ENCODE measurements around the gene GADL1.

GADL1 gene

GRCh38 chr3:30698549-30698948 lies 195.9 kb downstream of the GADL1 start:
- in situ Hi-C loops (cut with MboI; ENCODE audit: low sequenced_read_pairs), result no loop called here

GRCh38 chr3:30696896-30697295 lies 197.6 kb downstream of the GADL1 start:
- in situ Hi-C loops (cut with MboI; ENCODE audit: low sequenced_read_pairs), result no loop called here

GRCh38 chr3:30696403-30696819 lies 198.1 kb downstream of the GADL1 start:
- in situ Hi-C loops (cut with MboI; ENCODE audit: low sequenced_read_pairs), result no loop called here

GRCh38 chr3:30695302-30696061 lies 199.0 kb downstream of the GADL1 start:
- in situ Hi-C loops (cut with MboI; ENCODE audit: low sequenced_read_pairs), result no loop called here

DNA sequence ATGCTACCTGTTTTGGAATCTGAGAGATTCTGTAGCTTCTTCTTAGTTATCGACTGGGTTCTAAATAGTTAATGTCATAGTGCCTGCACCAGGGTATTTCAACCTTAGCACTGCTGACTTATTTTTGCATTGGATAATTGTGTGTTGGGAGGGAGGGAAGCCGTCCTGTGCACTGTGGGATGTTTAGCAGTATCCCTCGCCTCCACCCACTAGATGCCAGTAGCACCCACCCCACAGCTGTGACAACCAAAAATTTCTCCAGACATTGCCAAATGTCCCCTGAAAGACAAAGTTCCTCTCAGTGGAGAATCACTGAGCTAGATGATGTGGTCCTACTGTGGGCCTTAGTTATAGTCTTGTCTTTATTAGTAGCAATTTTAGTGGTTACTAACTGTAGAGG lies 199.8 kb downstream of the GADL1 start:
- in situ Hi-C loops (cut with MboI; ENCODE audit: low sequenced_read_pairs), result no loop called here

DNA sequence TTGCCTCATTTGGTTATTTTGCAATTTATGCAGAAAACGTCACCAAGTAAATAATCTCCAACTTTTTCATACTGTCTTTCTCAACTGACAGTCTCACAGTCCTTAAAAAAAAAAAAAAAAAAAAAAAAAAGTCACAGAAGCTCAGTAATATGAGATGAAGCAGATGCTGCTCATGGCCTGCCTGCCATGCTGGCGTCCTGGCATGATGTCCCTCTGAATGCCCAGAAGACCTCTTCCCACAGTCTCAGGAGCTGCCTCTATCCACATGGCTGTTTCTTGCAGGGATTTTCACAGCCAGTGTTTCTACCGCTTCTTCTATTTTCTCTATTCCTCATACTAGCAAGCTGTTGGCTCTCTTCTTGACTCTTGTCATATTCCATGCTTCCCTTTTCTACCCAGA lies 200.3 kb downstream of the GADL1 start:
- in situ Hi-C loops (cut with MboI; ENCODE audit: low sequenced_read_pairs), result no loop called here

GRCh38 chr3:30693470-30694120 lies 200.9 kb downstream of the GADL1 start:
- in situ Hi-C loops (cut with MboI; ENCODE audit: low sequenced_read_pairs), result no loop called here

- in situ Hi-C loops (cut with MboI; ENCODE audit: low sequenced_read_pairs), result no loop called here
These were observed 201.8 kb downstream of the GADL1 start for GRCh38 chr3:30692498-30693130.

DNA sequence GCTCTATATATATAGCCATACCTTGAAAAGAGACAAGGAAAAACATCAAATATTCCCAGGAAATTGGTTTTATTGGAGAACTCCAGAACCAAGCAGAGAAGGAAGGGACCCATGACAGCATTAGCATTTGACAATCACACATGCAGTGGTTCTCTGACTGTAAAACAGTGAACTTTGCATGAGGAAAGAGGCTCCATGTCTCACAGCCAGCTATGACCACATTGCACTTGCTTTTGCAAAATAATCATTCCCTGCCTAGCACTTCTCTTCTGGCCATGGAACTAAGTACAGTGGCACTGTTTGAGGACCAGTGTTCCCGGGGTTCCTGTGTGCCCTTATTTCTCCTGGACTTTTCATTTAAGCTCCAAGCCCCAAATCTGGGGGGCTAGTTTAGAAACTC lies 202.5 kb downstream of the GADL1 start:
- in situ Hi-C loops (cut with MboI; ENCODE audit: low sequenced_read_pairs), result no loop called here

- in situ Hi-C loops (cut with MboI; ENCODE audit: low sequenced_read_pairs), result no loop called here
These were observed 203.1 kb downstream of the GADL1 start for GRCh38 chr3:30691249-30691880.

DNA sequence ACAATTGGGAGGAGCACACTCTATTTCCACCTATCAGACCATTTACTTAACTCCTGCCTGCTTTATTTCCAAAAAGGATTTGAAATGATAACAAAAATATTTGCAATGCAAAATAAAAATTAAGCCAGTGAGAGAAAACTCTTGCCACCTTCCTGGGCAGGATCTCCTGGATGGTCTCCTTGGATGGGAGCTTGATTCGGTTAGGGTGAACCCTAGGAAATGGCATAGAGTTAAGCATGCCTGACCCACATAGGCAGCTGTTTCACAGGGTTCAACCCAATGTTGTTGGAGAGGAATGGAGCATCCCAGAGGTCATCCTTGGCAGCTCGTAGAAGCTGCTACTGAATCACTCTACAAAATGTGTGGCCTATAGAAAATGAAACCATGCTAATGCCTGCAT lies 204.3 kb downstream of the GADL1 start:
- in situ Hi-C loops (cut with MboI; ENCODE audit: low sequenced_read_pairs), result no loop called here

DNA sequence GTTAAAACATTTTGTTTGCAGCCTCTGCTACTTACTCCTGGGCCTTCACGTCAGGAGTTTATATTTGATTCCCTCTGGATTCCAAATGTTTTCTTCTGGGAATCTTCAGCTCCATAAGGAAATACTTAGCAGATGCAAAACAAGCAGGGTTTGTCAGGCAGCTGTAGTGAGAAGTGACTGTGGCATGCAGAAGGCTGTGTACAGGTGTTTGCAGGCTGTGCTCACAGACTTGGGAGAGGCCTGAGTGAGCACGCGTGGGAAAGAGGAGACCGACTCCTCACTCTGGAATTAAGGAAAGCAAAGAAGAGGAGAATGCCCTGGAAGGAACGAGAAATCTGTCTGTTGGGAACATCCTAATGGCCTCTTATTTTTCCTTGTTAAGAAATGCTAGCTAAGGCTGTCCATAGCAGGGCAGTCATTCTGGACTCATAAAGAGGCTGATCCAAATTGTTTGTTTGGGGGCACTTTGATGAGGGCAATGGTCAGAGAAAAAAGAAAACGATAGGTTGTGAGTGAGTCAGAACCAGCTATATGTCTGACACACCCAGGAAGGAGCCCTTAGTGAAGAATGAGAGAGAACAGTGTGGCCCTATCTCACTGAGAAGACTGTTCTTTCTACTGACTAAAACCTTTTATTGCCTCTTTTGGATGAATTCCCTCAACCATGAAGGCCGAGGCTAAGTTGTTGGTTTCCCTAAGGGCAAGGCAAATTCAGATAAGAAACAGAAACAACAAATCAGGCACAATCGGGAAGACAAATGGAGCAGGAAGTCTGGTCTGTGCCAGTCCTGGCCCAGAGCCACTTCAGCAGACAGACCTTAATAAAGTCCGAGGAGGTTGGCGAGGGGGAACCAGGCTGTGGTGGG lies 205.5 kb downstream of the GADL1 start:
- in situ Hi-C loops (cut with MboI; ENCODE audit: low sequenced_read_pairs), result no loop called here

DNA sequence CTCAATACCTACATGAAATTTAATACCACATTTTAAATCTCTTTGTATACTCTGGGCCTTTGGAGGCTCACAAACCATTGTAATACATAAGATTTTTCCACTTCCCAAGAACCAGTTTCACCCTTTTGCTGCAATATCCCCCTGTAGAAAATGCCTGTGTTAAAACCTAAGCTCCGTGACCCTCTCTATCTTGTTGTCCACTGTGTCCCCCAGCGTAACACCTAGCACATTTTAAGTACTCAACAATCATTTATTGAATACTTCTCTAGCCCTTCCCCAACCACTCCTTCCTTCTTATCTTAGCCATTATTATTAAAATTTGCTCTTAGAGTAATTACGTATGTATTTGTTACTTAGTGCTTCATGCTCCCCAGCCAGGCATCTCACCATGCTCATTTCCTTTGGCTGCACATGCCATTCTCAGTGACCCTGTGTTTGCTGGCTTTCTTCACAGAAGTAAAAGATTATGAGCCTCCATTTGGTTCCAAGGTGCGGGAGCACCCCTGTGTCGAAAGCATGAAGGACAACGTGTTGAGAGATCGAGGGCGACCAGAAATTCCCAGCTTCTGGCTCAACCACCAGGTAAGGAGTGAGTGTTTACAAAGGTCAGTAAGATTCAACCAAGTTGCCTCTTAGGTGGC lies 206.4 kb downstream of the GADL1 start:
- in situ Hi-C loops (cut with MboI; ENCODE audit: low sequenced_read_pairs), result no loop called here

GRCh38 chr3:30686799-30687198 lies 207.7 kb downstream of the GADL1 start:
- in situ Hi-C loops (cut with MboI; ENCODE audit: low sequenced_read_pairs), result no loop called here

- in situ Hi-C loops (cut with MboI; ENCODE audit: low sequenced_read_pairs), result no loop called here
These were observed 208.3 kb downstream of the GADL1 start for GRCh38 chr3:30686176-30686575.

GRCh38 chr3:30685267-30685667 lies 209.2 kb downstream of the GADL1 start:
- in situ Hi-C loops (cut with MboI; ENCODE audit: low sequenced_read_pairs), result no loop called here

GRCh38 chr3:30684356-30684755 lies 210.1 kb downstream of the GADL1 start:
- in situ Hi-C loops (cut with MboI; ENCODE audit: low sequenced_read_pairs), result no loop called here

DNA sequence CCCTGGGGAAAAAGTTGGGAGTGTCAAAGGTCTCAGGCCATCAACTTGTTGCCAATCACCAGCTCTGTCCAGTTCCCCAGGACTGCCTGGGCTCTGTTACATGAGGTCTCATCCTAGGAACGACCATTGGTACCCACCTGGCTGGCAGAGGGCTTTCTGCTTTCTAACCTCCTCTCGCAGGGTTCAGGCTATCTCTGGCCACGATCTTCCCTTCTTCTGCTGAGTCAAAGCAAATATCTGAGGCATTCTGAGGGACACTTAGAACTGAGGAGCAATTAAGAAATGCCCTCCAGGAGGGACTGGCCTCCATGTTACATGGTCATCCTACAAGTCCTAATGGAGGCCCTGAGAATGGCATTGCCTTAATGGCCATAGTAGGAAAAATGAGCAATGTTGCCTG lies 210.7 kb downstream of the GADL1 start:
- in situ Hi-C loops (cut with MboI; ENCODE audit: low sequenced_read_pairs), result no loop called here

- in situ Hi-C loops (cut with MboI; ENCODE audit: low sequenced_read_pairs), result no loop called here
These were observed 211.9 kb downstream of the GADL1 start for GRCh38 chr3:30682434-30683155.

All from hTERT RPE-1 (cell line).